ENCODE results near the gene MARCHF10. TPM values are rescaled to one million over a fixed set of nuclear protein-coding genes. Genes with fewer than 3 reads are reported as not detected.

Gene MARCHF10
- total and polyA plus RNA-seq, 9 of the 15 experiments (the other 6 are each of a cell fraction or from before 2014, with no cell fraction given) = not detected

DNA sequence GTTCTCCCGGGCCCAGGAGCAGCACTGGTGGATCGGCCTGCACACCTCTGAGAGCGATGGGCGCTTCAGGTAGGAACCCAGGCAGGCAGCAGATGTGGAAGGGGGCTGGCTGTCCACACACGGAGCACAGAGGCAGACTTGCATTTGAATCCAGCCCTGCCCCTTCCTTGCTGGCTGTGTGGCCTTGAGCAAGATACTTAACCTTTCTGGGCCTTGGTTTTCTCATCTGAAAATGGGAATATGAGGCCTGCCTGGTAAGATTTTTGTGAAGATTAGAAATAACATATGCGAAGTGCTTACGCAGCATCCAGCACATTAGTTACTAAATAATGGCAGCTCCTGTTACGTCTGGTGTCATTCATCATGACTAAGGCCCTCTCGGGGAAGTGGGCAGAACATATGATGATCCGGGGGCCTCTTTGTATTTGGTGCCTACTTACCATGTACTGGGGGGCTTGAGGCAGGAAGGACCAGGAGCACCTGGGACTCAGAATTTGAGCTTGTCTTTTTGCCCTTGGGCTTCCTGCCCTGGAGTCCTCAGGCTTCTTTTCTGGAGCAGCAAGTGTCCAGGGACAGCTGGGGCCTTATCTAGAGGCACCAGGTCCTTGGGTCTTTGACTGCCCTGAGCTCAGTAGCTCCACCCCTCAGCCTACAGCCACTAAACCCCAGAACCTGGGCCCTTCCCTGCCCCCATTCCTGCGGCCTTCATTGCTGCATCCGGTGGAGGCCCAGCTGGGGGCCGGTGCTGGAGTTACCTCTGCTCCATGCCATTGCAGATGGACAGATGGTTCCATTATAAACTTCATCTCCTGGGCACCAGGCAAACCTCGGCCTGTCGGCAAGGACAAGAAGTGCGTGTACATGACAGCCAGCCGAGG lies 126.8 kb downstream of the MARCHF10 start (continued):
- TF ChIP-seq ZNF395 (CRISPR knock-in tag; IDR thresholded peaks at IDR 0.05) (peak; percentile 67), ZNF780A (CRISPR knock-in tag; IDR thresholded peaks at IDR 0.05) (no peak), ZNF449 (CRISPR knock-in tag; IDR thresholded peaks at IDR 0.05) (no peak), TFAM (CRISPR knock-in tag; conservative IDR thresholded peaks at IDR 0.05) (no peak), RBM17 (IDR thresholded peaks at IDR 0.05; ENCODE audit: borderline replicate concordance, low read depth, low read length) (no peak), ZNF143 (CRISPR knock-in tag; IDR thresholded peaks at IDR 0.05) (no peak), DACH1 (IDR thresholded peaks at IDR 0.05; ENCODE audit: partially characterized antibody) (peak; percentile 83), GABPA (tag; conservative IDR thresholded peaks at IDR 0.05; ENCODE audit: low read depth) (peak; percentile 77), ZNF174 (CRISPR knock-in tag; IDR thresholded peaks at IDR 0.05) (no peak), NEUROD1 (IDR thresholded peaks at IDR 0.05; ENCODE audit: borderline replicate concordance, low read depth, low read length, partially characterized antibody) (peak; percentile 44), TCF3 (CRISPR knock-in tag; IDR thresholded peaks at IDR 0.05) (peak; percentile 96), BHLHE40 (IDR thresholded peaks at IDR 0.05; ENCODE audit: low read length) (peak; percentile 35; the same call in 1 of the 2 replicates), TSC22D4 (tag; IDR thresholded peaks at IDR 0.05) (no peak), MCM3 (IDR thresholded peaks at IDR 0.05) (no peak), HEY1 (CRISPR knock-in tag; IDR thresholded peaks at IDR 0.05; ENCODE audit: borderline replicate concordance) (no peak), ZNF778 (CRISPR knock-in tag; IDR thresholded peaks at IDR 0.05) (no peak), SMAD3 (CRISPR knock-in tag; conservative IDR thresholded peaks at IDR 0.05) (no peak)
- TF ChIP-seq, protein P1, sequence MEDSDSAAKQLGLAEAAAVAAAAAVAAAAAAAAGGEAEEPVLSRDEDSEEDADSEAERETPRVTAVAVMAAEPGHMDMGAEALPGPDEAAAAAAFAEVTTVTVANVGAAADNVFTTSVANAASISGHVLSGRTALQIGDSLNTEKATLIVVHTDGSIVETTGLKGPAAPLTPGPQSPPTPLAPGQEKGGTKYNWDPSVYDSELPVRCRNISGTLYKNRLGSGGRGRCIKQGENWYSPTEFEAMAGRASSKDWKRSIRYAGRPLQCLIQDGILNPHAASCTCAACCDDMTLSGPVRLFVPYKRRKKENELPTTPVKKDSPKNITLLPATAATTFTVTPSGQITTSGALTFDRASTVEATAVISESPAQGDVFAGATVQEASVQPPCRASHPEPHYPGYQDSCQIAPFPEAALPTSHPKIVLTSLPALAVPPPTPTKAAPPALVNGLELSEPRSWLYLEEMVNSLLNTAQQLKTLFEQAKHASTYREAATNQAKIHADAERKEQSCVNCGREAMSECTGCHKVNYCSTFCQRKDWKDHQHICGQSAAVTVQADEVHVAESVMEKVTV (CRISPR knock-in tag; IDR thresholded peaks at IDR 0.05) = no peak
- TF ChIP-seq, protein P2, sequence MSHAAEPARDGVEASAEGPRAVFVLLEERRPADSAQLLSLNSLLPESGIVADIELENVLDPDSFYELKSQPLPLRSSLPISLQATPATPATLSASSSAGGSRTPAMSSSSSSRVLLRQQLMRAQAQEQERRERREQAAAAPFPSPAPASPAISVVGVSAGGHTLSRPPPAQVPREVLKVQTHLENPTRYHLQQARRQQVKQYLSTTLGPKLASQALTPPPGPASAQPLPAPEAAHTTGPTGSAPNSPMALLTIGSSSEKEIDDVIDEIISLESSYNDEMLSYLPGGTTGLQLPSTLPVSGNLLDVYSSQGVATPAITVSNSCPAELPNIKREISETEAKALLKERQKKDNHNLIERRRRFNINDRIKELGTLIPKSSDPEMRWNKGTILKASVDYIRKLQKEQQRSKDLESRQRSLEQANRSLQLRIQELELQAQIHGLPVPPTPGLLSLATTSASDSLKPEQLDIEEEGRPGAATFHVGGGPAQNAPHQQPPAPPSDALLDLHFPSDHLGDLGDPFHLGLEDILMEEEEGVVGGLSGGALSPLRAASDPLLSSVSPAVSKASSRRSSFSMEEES (CRISPR knock-in tag; IDR thresholded peaks at IDR 0.05) = no peak
- TF ChIP-seq, protein P3, sequence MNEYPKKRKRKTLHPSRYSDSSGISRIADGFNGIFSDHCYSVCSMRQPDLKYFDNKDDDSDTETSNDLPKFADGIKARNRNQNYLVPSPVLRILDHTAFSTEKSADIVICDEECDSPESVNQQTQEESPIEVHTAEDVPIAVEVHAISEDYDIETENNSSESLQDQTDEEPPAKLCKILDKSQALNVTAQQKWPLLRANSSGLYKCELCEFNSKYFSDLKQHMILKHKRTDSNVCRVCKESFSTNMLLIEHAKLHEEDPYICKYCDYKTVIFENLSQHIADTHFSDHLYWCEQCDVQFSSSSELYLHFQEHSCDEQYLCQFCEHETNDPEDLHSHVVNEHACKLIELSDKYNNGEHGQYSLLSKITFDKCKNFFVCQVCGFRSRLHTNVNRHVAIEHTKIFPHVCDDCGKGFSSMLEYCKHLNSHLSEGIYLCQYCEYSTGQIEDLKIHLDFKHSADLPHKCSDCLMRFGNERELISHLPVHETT (CRISPR knock-in tag; conservative IDR thresholded peaks at IDR 0.05 in 1 of 2, IDR thresholded peaks at IDR 0.05 in 1 of 2) = 0 out of 4 replicates have a peak, but pooled peaks of 1 of the 2 experiments have one; percentile 31

Measured in K562 (cell line).